ENCODE results near the gene TMEM94. TPM values are rescaled to one million over a fixed set of nuclear protein-coding genes. Genes with fewer than 3 reads are reported as not detected.

TMEM94 gene
- total RNA-seq, 4 donors from 2014 or later, result 31.0 to 50.3 (median 42.8) TPM

- H3K27ac ChIP-seq, result peak overlapping the region in 3 of 4 donors; percentile 70 to 74 (median 73)
- WGBS, 2 donors (ENCODE audit: low coverage in 1 of 2), result no CpG with 5 or more reads among the region's 21 CpGs
- peak; percentile 24 for ATAC-seq
- peaks cover 0 to 63% (median 9%) of the 10 kb centered on the region in 3 donors for H3K4me1 ChIP-seq
- H3K4me3 ChIP-seq, result no peak overlapping the region
- H3K36me3 ChIP-seq, result peaks cover 0 to 98% of the 10 kb centered on the region in 2 donors
- no peaks in the 10 kb centered on the region for H3K9me3 ChIP-seq
- H3K27me3 ChIP-seq, result no peaks in the 10 kb centered on the region
- TF ChIP-seq CTCF (IDR thresholded peaks at IDR 0.05), result no peak
- no peak for TF ChIP-seq EP300 (IDR thresholded peaks at IDR 0.05)
- no peak for TF ChIP-seq POLR2AphosphoS5 (IDR thresholded peaks at IDR 0.05)
- no peak for TF ChIP-seq POLR2A (IDR thresholded peaks at IDR 0.05)
Observed at GRCh38 chr17:75501378-75502071, 45.1 kb downstream of the TMEM94 start.

- peaks cover 0 to 67% (median 9%) of the 10 kb centered on the region in 3 donors for H3K4me1 ChIP-seq
- ATAC-seq, result no peak
- peak overlapping the region in 3 of 4 donors; percentile 70 to 74 (median 73) for H3K27ac ChIP-seq
- WGBS, 2 donors (ENCODE audit: low coverage in 1 of 2), result 93% methylated on average over 3 of the region's 40 CpGs; no CpG with 5 or more reads in 1 of the 2 donors
- no peaks in the 10 kb centered on the region for H3K9me3 ChIP-seq
- peaks cover 0 to 98% of the 10 kb centered on the region in 2 donors for H3K36me3 ChIP-seq
- H3K4me3 ChIP-seq, result no peak overlapping the region
- H3K27me3 ChIP-seq, result no peaks in the 10 kb centered on the region
- TF ChIP-seq POLR2A (IDR thresholded peaks at IDR 0.05) (no peak), EP300 (IDR thresholded peaks at IDR 0.05) (no peak), CTCF (IDR thresholded peaks at IDR 0.05) (no peak), POLR2AphosphoS5 (IDR thresholded peaks at IDR 0.05) (no peak)
Observed at GRCh38 chr17:75502072-75502720, 45.8 kb downstream of the TMEM94 start.

- H3K9me3 ChIP-seq, result no peaks in the 10 kb centered on the region
- ATAC-seq, result no peak
- H3K4me3 ChIP-seq, result no peak overlapping the region
- peak overlapping the region in 3 of 4 donors; percentile 70 to 74 (median 73) for H3K27ac ChIP-seq
- H3K36me3 ChIP-seq, result peaks cover 0 to 98% of the 10 kb centered on the region in 2 donors
- WGBS, 2 donors (ENCODE audit: low coverage in 1 of 2), result no CpG with 5 or more reads among the region's 25 CpGs
- H3K4me1 ChIP-seq, result peaks cover 0 to 74% (median 9%) of the 10 kb centered on the region in 3 donors
- TF ChIP-seq CTCF (IDR thresholded peaks at IDR 0.05), result no peak
- no peak for TF ChIP-seq POLR2A (IDR thresholded peaks at IDR 0.05)
- TF ChIP-seq EP300 (IDR thresholded peaks at IDR 0.05), result no peak
- TF ChIP-seq POLR2AphosphoS5 (IDR thresholded peaks at IDR 0.05), result no peak
- no peaks in the 10 kb centered on the region for H3K27me3 ChIP-seq
Observed at GRCh38 chr17:75502721-75503329, 46.4 kb downstream of the TMEM94 start.

GRCh38 chr17:75503337-75503950, 47.0 kb downstream of the TMEM94 start:
- Histone ChIP-seq H3K36me3 (peaks cover 0 to 94% of the 10 kb centered on the region in 2 donors), H3K4me3 (no peak overlapping the region), H3K27me3 (no peaks in the 10 kb centered on the region), H3K9me3 (no peaks in the 10 kb centered on the region), H3K27ac (peak overlapping the region in 3 of 4 donors; percentile 63 to 73 (median 70)), H3K4me1 (peaks cover 0 to 75% (median 12%) of the 10 kb centered on the region in 3 donors)
- WGBS, 2 donors (ENCODE audit: low coverage in 1 of 2), result 87% methylated on average over 3 of the region's 23 CpGs; no CpG with 5 or more reads in 1 of the 2 donors
- no peak for ATAC-seq
- TF ChIP-seq POLR2A (IDR thresholded peaks at IDR 0.05) (no peak), POLR2AphosphoS5 (IDR thresholded peaks at IDR 0.05) (no peak), EP300 (IDR thresholded peaks at IDR 0.05) (no peak), CTCF (IDR thresholded peaks at IDR 0.05) (no peak)

Data from gastroesophageal sphincter (tissue), 4 donors.